HEK293 (cell line): ENCODE measurements around the gene CNR1.

Experiments used
- GFI1B ChIP-seq: fragments of 450-650 bp; formaldehyde crosslinking; IDR thresholded peaks from 2 replicates; pipeline ENCODE4 v1.5.1; 2016; ENCODE audit warnings: missing biosample characterization, missing genetic modification characterization
- KLF10 ChIP-seq: fragments of 450-650 bp; IDR thresholded peaks from 2 replicates; pipeline ENCODE4 v1.5.1; 2018; ENCODE audit warnings: missing biosample characterization, mild to moderate bottlenecking, missing genetic modification characterization
- KLF9 ChIP-seq: fragments of 450-650 bp; formaldehyde crosslinking; IDR thresholded peaks from 2 replicates; pipeline ENCODE4 v1.5.1; 2016; ENCODE audit warnings: missing biosample characterization, missing genetic modification characterization, low read depth
- REPIN1 ChIP-seq: fragments of 450-650 bp; formaldehyde crosslinking; IDR thresholded peaks from 2 replicates; pipeline ENCODE4 v1.5.1; 2017; ENCODE audit warnings: missing biosample characterization, missing genetic modification characterization, low read depth
- ZBTB1 ChIP-seq: fragments of 450-650 bp; formaldehyde crosslinking; IDR thresholded peaks from 2 replicates; pipeline ENCODE4 v1.5.1; 2016; ENCODE audit warnings: missing biosample characterization, missing genetic modification characterization
- ZBTB21 ChIP-seq: fragments of 450-650 bp; formaldehyde crosslinking; IDR thresholded peaks from 2 replicates; pipeline ENCODE4 v1.5.1; 2017; ENCODE audit warnings: missing biosample characterization, missing genetic modification characterization
- ZBTB7A ChIP-seq: fragments of 450-650 bp; formaldehyde crosslinking; IDR thresholded peaks from 2 replicates; pipeline ENCODE4 v1.5.1; 2016; ENCODE audit warnings: low read depth, missing biosample characterization, missing genetic modification characterization
- ZNF121 ChIP-seq: fragments of 450-650 bp; formaldehyde crosslinking; IDR thresholded peaks from 2 replicates; pipeline ENCODE4 v1.5.1; 2016; ENCODE audit warnings: missing biosample characterization, missing genetic modification characterization
- ZNF138 ChIP-seq: fragments of 450-650 bp; formaldehyde crosslinking; IDR thresholded peaks from 2 replicates; pipeline ENCODE4 v1.5.1; 2016; ENCODE audit warnings: missing biosample characterization, missing genetic modification characterization, borderline replicate concordance
- ZNF146 ChIP-seq: fragments of 450-650 bp; formaldehyde crosslinking; IDR thresholded peaks from 2 replicates; pipeline ENCODE4 v1.5.1; 2016; ENCODE audit warnings: missing biosample characterization, missing genetic modification characterization
- ZNF221 ChIP-seq: fragments of 450-650 bp; formaldehyde crosslinking; IDR thresholded peaks from 2 replicates; pipeline ENCODE4 v1.5.1; 2017; ENCODE audit warnings: missing biosample characterization, missing genetic modification characterization, borderline replicate concordance
- ZNF292 ChIP-seq: fragments of 450-650 bp; formaldehyde crosslinking; IDR thresholded peaks from 2 replicates; pipeline ENCODE4 v1.5.1; 2016; ENCODE audit warnings: low read depth, missing biosample characterization, missing genetic modification characterization, borderline replicate concordance
- ZNF37A ChIP-seq: fragments of 450-650 bp; IDR thresholded peaks from 2 replicates; pipeline ENCODE4 v1.5.1; 2018; ENCODE audit warnings: missing biosample characterization, missing genetic modification characterization
- ZNF433 ChIP-seq: fragments of 450-650 bp; formaldehyde crosslinking; IDR thresholded peaks from 2 replicates; pipeline ENCODE4 v1.5.1; 2016; ENCODE audit warnings: missing biosample characterization, missing genetic modification characterization, low read depth
- ZNF473 ChIP-seq: fragments of 450-650 bp; formaldehyde crosslinking; IDR thresholded peaks from 2 replicates; pipeline ENCODE4 v1.5.1; 2017; ENCODE audit warnings: missing biosample characterization, missing genetic modification characterization
- ZNF610 ChIP-seq: fragments of 450-650 bp; formaldehyde crosslinking; IDR thresholded peaks from 2 replicates; pipeline ENCODE4 v1.5.1; 2016; ENCODE audit warnings: missing biosample characterization, missing genetic modification characterization, borderline replicate concordance
- ZNF654 ChIP-seq: fragments of 450-650 bp; formaldehyde crosslinking; IDR thresholded peaks from 2 replicates; pipeline ENCODE4 v1.5.1; 2016; ENCODE audit warnings: low read depth, missing biosample characterization, missing genetic modification characterization
- ZNF677 ChIP-seq: fragments of 450-650 bp; IDR thresholded peaks from 2 replicates; pipeline ENCODE4 v1.5.0; 2018; ENCODE audit warnings: missing biosample characterization, mild to moderate bottlenecking, missing genetic modification characterization, moderate library complexity
- ZNF776 ChIP-seq: fragments of 450-650 bp; formaldehyde crosslinking; IDR thresholded peaks from 2 replicates; pipeline ENCODE4 v1.5.0; 2017; ENCODE audit warnings: missing biosample characterization, missing genetic modification characterization, borderline replicate concordance
- TF ChIP-seq, protein P1 (sequence below): fragments of 450-650 bp; formaldehyde crosslinking; IDR thresholded peaks from 2 replicates; pipeline ENCODE4 v1.5.1; 2017; ENCODE audit warnings: missing biosample characterization, mild to moderate bottlenecking, missing genetic modification characterization, moderate library complexity
- TF ChIP-seq, protein P2 (sequence below): IDR thresholded peaks from 2 replicates; pipeline ENCODE4 v1.6.1; 2011; ENCODE audit warnings: mild to moderate bottlenecking, low read depth, low read length, borderline replicate concordance
- TF ChIP-seq, protein P3 (sequence below): fragments of 450-650 bp; formaldehyde crosslinking; IDR thresholded peaks from 2 replicates; pipeline ENCODE4 v1.5.1; 2017; ENCODE audit warnings: missing biosample characterization, missing genetic modification characterization
- TF ChIP-seq, protein P4 (sequence below): fragments of 450-650 bp; formaldehyde crosslinking; IDR thresholded peaks from 2 replicates; pipeline ENCODE4 v1.5.1; 2016; ENCODE audit warnings: missing biosample characterization, missing genetic modification characterization
- TF ChIP-seq, protein P5 (sequence below): fragments of 450-650 bp; formaldehyde crosslinking; IDR thresholded peaks from 2 replicates; pipeline ENCODE4 v1.5.1; 2017; ENCODE audit warnings: missing biosample characterization, missing genetic modification characterization
- TF ChIP-seq, protein P6 (sequence below): fragments of 450-650 bp; formaldehyde crosslinking; IDR thresholded peaks from 2 replicates; pipeline ENCODE4 v1.5.1; 2016; ENCODE audit warnings: missing biosample characterization, missing genetic modification characterization, borderline replicate concordance
- TF ChIP-seq, protein P7 (sequence below): fragments of 450-650 bp; formaldehyde crosslinking; IDR thresholded peaks from 2 replicates; pipeline ENCODE4 v1.5.1; 2016; ENCODE audit warnings: missing biosample characterization, missing genetic modification characterization, low read depth

Gene CNR1

DNA sequence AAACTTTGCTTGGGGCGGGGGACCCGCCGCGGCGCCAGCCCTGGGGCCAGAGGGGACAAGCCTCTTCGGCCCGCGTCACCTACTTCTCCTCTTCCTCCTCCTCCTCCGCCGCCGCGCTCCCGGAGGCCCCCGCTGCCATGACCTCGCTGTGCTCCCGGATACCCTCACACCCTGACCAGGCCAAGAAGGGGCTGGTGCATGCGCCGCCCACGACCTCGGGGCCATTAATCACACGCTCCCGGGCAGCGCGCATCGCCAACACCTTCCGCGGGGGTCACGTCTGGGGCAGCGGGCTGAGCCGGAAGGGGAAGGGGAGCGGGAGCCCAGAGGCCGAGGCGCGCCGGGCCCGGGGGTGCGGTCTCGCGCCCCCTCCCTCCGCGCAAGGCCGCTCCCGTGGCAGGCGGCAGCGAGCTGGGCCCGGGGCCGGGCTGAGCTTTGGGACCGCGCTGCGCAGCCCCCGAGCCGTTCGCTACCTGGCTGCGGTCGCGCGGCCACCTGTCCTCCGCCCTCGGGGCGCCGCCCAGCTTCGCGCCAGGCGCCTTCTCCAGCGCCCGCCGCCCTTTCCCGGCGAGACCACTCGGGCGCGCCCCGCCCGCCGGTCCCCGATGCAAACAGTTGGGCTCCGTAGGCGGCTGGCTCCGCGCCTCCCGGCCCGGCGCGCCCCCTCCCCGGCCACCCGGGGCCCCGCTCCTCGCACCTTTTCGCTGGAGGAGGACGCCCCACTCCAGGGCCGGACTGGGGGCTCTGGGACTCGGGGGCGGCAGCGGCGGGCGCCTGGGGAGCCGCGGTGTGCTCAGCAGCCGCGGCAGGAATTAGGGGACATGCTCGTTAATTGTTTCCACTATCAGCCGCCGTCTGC, 575 bp upstream of the CNR1 start (continued):
- TF ChIP-seq ZNF433 (tag by site-specific recombination) (no peak), REPIN1 (tag by site-specific recombination) (no peak), ZBTB21 (tag by site-specific recombination) (no peak), ZNF221 (no peak), ZNF473 (no peak), ZNF610 (tag by site-specific recombination) (no peak), ZNF138 (no peak), ZNF121 (tag by site-specific recombination) (no peak), ZNF677 (tag by site-specific recombination) (no peak), GFI1B (no peak), KLF9 (tag by site-specific recombination) (no peak), ZNF146 (tag by site-specific recombination) (no peak), KLF10 (tag by site-specific recombination) (no peak), ZNF292 (tag by site-specific recombination) (no peak), ZNF37A (tag by site-specific recombination) (no peak), ZNF776 (tag by site-specific recombination) (no peak), ZBTB1 (tag by site-specific recombination) (no peak), ZNF654 (tag by site-specific recombination) (no peak), ZBTB7A (tag by site-specific recombination) (0 out of 2 replicates have a peak, but pooled peaks have one; percentile 61)
- TF ChIP-seq, protein P1, sequence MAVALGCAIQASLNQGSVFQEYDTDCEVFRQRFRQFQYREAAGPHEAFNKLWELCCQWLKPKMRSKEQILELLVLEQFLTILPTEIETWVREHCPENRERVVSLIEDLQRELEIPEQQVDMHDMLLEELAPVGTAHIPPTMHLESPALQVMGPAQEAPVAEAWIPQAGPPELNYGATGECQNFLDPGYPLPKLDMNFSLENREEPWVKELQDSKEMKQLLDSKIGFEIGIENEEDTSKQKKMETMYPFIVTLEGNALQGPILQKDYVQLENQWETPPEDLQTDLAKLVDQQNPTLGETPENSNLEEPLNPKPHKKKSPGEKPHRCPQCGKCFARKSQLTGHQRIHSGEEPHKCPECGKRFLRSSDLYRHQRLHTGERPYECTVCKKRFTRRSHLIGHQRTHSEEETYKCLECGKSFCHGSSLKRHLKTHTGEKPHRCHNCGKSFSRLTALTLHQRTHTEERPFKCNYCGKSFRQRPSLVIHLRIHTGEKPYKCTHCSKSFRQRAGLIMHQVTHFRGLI (tag by site-specific recombination), result no peak; the same call in 1 of the 2 replicates
- TF ChIP-seq, protein P2, sequence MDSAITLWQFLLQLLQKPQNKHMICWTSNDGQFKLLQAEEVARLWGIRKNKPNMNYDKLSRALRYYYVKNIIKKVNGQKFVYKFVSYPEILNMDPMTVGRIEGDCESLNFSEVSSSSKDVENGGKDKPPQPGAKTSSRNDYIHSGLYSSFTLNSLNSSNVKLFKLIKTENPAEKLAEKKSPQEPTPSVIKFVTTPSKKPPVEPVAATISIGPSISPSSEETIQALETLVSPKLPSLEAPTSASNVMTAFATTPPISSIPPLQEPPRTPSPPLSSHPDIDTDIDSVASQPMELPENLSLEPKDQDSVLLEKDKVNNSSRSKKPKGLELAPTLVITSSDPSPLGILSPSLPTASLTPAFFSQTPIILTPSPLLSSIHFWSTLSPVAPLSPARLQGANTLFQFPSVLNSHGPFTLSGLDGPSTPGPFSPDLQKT, result no peak
- TF ChIP-seq, protein P3, sequence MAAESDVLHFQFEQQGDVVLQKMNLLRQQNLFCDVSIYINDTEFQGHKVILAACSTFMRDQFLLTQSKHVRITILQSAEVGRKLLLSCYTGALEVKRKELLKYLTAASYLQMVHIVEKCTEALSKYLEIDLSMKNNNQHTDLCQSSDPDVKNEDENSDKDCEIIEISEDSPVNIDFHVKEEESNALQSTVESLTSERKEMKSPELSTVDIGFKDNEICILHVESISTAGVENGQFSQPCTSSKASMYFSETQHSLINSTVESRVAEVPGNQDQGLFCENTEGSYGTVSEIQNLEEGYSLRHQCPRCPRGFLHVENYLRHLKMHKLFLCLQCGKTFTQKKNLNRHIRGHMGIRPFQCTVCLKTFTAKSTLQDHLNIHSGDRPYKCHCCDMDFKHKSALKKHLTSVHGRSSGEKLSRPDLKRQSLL, result no peak
- TF ChIP-seq, protein P4, sequence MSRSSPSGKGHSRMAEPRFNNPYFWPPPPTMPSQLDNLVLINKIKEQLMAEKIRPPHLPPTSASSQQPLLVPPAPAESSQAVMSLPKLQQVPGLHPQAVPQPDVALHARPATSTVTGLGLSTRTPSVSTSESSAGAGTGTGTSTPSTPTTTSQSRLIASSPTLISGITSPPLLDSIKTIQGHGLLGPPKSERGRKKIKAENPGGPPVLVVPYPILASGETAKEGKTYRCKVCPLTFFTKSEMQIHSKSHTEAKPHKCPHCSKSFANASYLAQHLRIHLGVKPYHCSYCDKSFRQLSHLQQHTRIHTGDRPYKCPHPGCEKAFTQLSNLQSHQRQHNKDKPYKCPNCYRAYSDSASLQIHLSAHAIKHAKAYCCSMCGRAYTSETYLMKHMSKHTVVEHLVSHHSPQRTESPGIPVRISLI (tag by site-specific recombination), result no peak
- TF ChIP-seq, protein P5, sequence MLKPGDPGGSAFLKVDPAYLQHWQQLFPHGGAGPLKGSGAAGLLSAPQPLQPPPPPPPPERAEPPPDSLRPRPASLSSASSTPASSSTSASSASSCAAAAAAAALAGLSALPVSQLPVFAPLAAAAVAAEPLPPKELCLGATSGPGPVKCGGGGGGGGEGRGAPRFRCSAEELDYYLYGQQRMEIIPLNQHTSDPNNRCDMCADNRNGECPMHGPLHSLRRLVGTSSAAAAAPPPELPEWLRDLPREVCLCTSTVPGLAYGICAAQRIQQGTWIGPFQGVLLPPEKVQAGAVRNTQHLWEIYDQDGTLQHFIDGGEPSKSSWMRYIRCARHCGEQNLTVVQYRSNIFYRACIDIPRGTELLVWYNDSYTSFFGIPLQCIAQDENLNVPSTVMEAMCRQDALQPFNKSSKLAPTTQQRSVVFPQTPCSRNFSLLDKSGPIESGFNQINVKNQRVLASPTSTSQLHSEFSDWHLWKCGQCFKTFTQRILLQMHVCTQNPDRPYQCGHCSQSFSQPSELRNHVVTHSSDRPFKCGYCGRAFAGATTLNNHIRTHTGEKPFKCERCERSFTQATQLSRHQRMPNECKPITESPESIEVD (tag by site-specific recombination), result no peak
- TF ChIP-seq, protein P6, sequence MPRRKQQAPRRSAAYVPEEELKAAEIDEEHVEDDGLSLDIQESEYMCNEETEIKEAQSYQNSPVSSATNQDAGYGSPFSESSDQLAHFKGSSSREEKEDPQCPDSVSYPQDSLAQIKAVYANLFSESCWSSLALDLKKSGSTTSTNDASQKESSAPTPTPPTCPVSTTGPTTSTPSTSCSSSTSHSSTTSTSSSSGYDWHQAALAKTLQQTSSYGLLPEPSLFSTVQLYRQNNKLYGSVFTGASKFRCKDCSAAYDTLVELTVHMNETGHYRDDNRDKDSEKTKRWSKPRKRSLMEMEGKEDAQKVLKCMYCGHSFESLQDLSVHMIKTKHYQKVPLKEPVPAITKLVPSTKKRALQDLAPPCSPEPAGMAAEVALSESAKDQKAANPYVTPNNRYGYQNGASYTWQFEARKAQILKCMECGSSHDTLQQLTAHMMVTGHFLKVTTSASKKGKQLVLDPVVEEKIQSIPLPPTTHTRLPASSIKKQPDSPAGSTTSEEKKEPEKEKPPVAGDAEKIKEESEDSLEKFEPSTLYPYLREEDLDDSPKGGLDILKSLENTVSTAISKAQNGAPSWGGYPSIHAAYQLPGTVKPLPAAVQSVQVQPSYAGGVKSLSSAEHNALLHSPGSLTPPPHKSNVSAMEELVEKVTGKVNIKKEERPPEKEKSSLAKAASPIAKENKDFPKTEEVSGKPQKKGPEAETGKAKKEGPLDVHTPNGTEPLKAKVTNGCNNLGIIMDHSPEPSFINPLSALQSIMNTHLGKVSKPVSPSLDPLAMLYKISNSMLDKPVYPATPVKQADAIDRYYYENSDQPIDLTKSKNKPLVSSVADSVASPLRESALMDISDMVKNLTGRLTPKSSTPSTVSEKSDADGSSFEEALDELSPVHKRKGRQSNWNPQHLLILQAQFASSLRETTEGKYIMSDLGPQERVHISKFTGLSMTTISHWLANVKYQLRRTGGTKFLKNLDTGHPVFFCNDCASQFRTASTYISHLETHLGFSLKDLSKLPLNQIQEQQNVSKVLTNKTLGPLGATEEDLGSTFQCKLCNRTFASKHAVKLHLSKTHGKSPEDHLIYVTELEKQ (tag by site-specific recombination), result no peak
- TF ChIP-seq, protein P7, sequence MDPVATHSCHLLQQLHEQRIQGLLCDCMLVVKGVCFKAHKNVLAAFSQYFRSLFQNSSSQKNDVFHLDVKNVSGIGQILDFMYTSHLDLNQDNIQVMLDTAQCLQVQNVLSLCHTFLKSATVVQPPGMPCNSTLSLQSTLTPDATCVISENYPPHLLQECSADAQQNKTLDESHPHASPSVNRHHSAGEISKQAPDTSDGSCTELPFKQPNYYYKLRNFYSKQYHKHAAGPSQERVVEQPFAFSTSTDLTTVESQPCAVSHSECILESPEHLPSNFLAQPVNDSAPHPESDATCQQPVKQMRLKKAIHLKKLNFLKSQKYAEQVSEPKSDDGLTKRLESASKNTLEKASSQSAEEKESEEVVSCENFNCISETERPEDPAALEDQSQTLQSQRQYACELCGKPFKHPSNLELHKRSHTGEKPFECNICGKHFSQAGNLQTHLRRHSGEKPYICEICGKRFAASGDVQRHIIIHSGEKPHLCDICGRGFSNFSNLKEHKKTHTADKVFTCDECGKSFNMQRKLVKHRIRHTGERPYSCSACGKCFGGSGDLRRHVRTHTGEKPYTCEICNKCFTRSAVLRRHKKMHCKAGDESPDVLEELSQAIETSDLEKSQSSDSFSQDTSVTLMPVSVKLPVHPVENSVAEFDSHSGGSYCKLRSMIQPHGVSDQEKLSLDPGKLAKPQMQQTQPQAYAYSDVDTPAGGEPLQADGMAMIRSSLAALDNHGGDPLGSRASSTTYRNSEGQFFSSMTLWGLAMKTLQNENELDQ (tag by site-specific recombination), result no peak
